HCT116 (cell line): ENCODE measurements around the gene ZNF594. TPM values are rescaled to one million over a fixed set of nuclear protein-coding genes. Genes with fewer than 3 reads are reported as not detected.

ENCODE experiments used
- ATAC-seq: fragments of 200-7000 bp; cut with Tn5 transposase; 2 replicates; pipeline ENCODE4 v1.9.1; 2020; ENCODE audit warnings: mild to moderate bottlenecking, moderate library complexity
- BruUV-seq: library from RNA; stranded (reverse); fragments of 400-500 nt; replicated peaks from 2 replicates; lab custom pipeline; 2021; lab: Mats Ljungman, UMichigan
- CTCF ChIA-PET: fragments of 300-600 bp; sonication (Branson Sonifier 250); formaldehyde crosslinking; loops from one replicate; lab custom pipeline; 2021; ENCODE audit warnings: antibody characterized with exemption; lab: Charles Lee
- POLR2A ChIA-PET: fragments of 300-600, 350-600 bp; sonication (Branson Sonifier 250); formaldehyde crosslinking; loops from one replicate; lab custom pipeline; 2021; ENCODE audit warnings: antibody characterized with exemption; lab: Charles Lee
- RAD21 ChIA-PET, 2 experiments: fragments of 300-600 bp; sonication (Branson Sonifier 250); formaldehyde crosslinking; loops; one replicate each; lab custom pipeline; 2023; ENCODE audit warnings: low total read pairs in 2 of 2; ENCODE audit not compliant: uncharacterized antibody in 2 of 2, unreplicated experiment in 2 of 2, low non-redundant PET in 1 of 2; lab: Charles Lee
- DNase-seq: peaks from one replicate; pipeline ENCODE4 v3.0.0-alpha.2; 2010; ENCODE audit warnings: low read depth, low spot score
- H2AFZ ChIP-seq: fragments of 200-600 bp; shearing (Covaris generic), sonication (generic); 2 replicates; pipeline ENCODE4 v1.6.1; 2017; ENCODE audit warnings: low read depth, mixed run types, mixed read lengths, antibody characterized with exemption, low read length; ENCODE audit not compliant: poor library complexity, severe bottlenecking
- H3K27ac ChIP-seq: 2 replicates; pipeline ENCODE4 v1.5.1; 2012; ENCODE audit warnings: low read depth, low read length
- H3K27me3 ChIP-seq: fragments of 200-600 bp; sonication (generic); 2 replicates; pipeline ENCODE4 v1.6.1; 2016; ENCODE audit warnings: mixed run types, low read length, mixed read lengths; ENCODE audit not compliant: insufficient read depth
- H3K36me3 ChIP-seq, 2 experiments: fragments of 200-500 bp in 1 of 2; fragments of 200-600 bp in 1 of 2; sonication (Bioruptor generic) in 1 of 2; sonication (generic) in 1 of 2; 2 replicates each; pipeline versions ENCODE4 v1.5.1 to v1.6.1; 2014 to 2016; ENCODE audit warnings: low read length in 2 of 2, inconsistent platforms in 1 of 2, mixed read lengths in 1 of 2, mixed run types in 1 of 2; ENCODE audit not compliant: insufficient read depth in 2 of 2, control insufficient read depth in 1 of 2
- H3K4me1 ChIP-seq, 2 experiments: fragments of 200-600 bp in 1 of 2; sonication (generic) in 1 of 2; 2 replicates each; pipeline versions ENCODE4 v1.5.1 to v1.6.1; 2012 to 2017; ENCODE audit warnings: low read length in 2 of 2, inconsistent platforms in 1 of 2, mild to moderate bottlenecking in 1 of 2, mixed read lengths in 1 of 2, mixed run types in 1 of 2, moderate library complexity in 1 of 2; ENCODE audit not compliant: insufficient read depth in 2 of 2, control insufficient read depth in 1 of 2
- H3K4me2 ChIP-seq: fragments of 200-600 bp; sonication (generic); 2 replicates; pipeline ENCODE4 v1.6.1; 2017; ENCODE audit warnings: mixed run types, low read length, mixed read lengths
- H3K4me3 ChIP-seq, 2 experiments: fragments of 200-600 bp in 1 of 2; sonication (generic) in 1 of 2; replicated peaks in 1 of 2; 2 replicates each; pipeline ENCODE4 v1.5.1; 2011 to 2016; ENCODE audit warnings: low read length in 2 of 2, control low read depth in 1 of 2, low read depth in 1 of 2, mild to moderate bottlenecking in 1 of 2, mixed read lengths in 1 of 2, mixed run types in 1 of 2
- H3K79me2 ChIP-seq: fragments of 200-600 bp; sonication (generic); 2 replicates; pipeline ENCODE4 v1.6.1; 2017; ENCODE audit warnings: mild to moderate bottlenecking, mixed run types, low read length, moderate library complexity, mixed read lengths; ENCODE audit not compliant: insufficient read depth
- H3K9ac ChIP-seq: fragments of 200-600 bp; sonication (generic); 2 replicates; pipeline ENCODE4 v1.6.1; 2016; ENCODE audit warnings: low read length, mixed read lengths
- H3K9me2 ChIP-seq: fragments of 200-600 bp; sonication (generic), shearing (Covaris generic); 2 replicates; pipeline ENCODE4 v1.6.1; 2017; ENCODE audit warnings: mixed run types, mild to moderate bottlenecking, moderate library complexity; ENCODE audit not compliant: insufficient read depth
- H3K9me3 ChIP-seq, 2 experiments: fragments of 200-500 bp in 1 of 2; fragments of 200-600 bp in 1 of 2; sonication (Bioruptor generic) in 1 of 2; sonication (generic) in 1 of 2; 2 replicates each; pipeline ENCODE4 v1.6.1; 2014 to 2017; ENCODE audit warnings: low read length in 2 of 2, mixed read lengths in 2 of 2, inconsistent platforms in 1 of 2, low read depth in 1 of 2, mild to moderate bottlenecking in 1 of 2, mixed run types in 1 of 2, moderate library complexity in 1 of 2; ENCODE audit not compliant: control insufficient read depth in 1 of 2, insufficient read depth in 1 of 2
- H4K20me1 ChIP-seq: fragments of 200-600 bp; sonication (generic), shearing (Covaris generic); 2 replicates; pipeline ENCODE4 v1.6.1; 2017; ENCODE audit warnings: mixed run types, mild to moderate bottlenecking, moderate library complexity; ENCODE audit not compliant: insufficient read depth
- CEBPB ChIP-seq: IDR thresholded peaks from 2 replicates; pipeline ENCODE4 v1.6.1; 2012; ENCODE audit warnings: low read depth
- EZH2 ChIP-seq: fragments of 200-600 bp; sonication (generic); IDR thresholded peaks from 2 replicates; pipeline ENCODE4 v1.6.1; 2017; ENCODE audit warnings: antibody characterized with exemption, mixed run types
- FOSL1 ChIP-seq: IDR thresholded peaks from 2 replicates; pipeline ENCODE4 v1.6.1; 2012; ENCODE audit warnings: low read depth
- JUND ChIP-seq: IDR thresholded peaks from 2 replicates; pipeline ENCODE4 v1.6.1; 2012
- SIN3A ChIP-seq: IDR thresholded peaks from 2 replicates; pipeline ENCODE4 v1.6.1; 2012; ENCODE audit warnings: low read depth
- SRF ChIP-seq: IDR thresholded peaks from 2 replicates; pipeline ENCODE4 v1.6.1; 2012; ENCODE audit warnings: low read depth
- ZNF274 ChIP-seq: fragments of 200-500 bp; sonication (Bioruptor generic); IDR thresholded peaks from 2 replicates; pipeline ENCODE4 v1.6.1; 2014; ENCODE audit warnings: mild to moderate bottlenecking, low read depth, low read length, inconsistent platforms
- intact Hi-C: fragments of 100-400 bp; cut with micrococcal nuclease; formaldehyde crosslinking; loops from 2 replicates; pipeline ENCODE4 v1.10.0; 2022
- total RNA-seq: library from RNA; stranded (reverse); gene quantifications from one replicate; pipeline ENCODE4 v1.2.1, GENCODE V29; 2021; ENCODE audit not compliant: unreplicated experiment

The ZNF594 gene
- total RNA-seq, 1 experiment from 2014 or later, result 8.3 TPM

- Histone ChIP-seq H3K4me1 (no peaks in the 10 kb centered on the region), H3K9me3 (peaks cover 58 to 72% of the 10 kb centered on the region in 2 experiments; a peak in 3 of 4 replicates), H3K79me2 (no peaks in the 10 kb centered on the region), H3K9me2 (no peaks in the 10 kb centered on the region), H3K4me2 (no peak overlapping the region), H3K36me3 (peaks cover 0 to 3% of the 10 kb centered on the region in 2 experiments; a peak in 1 of 4 replicates), H2AFZ (no peak overlapping the region), H3K27me3 (no peaks in the 10 kb centered on the region), H4K20me1 (no peaks in the 10 kb centered on the region), H3K4me3 (no peak overlapping the region), H3K9ac (no peak overlapping the region), H3K27ac (no peak overlapping the region)
- RAD21 ChIA-PET, result no interaction called here
- intact Hi-C loops, result no loop called here
- DNase-seq (no peak), ATAC-seq (no peak)
- CTCF ChIA-PET, result interaction anchor here (1.6 kb wide), 1 partner anchor 8 kb away, joined by 3 read pairs; the partner anchor contains the start of gene ZNF594
- POLR2A ChIA-PET, result no interaction called here
- no peak for TF ChIP-seq SIN3A
- TF ChIP-seq CEBPB, result no peak
- no peak for TF ChIP-seq FOSL1
- no peak for TF ChIP-seq JUND
- peak; percentile 64 for TF ChIP-seq ZNF274
- BruUV-seq, result no TSS peak
Observed at GRCh38 chr17:5183410-5183793, 8.3 kb downstream of the ZNF594 start.

DNA sequence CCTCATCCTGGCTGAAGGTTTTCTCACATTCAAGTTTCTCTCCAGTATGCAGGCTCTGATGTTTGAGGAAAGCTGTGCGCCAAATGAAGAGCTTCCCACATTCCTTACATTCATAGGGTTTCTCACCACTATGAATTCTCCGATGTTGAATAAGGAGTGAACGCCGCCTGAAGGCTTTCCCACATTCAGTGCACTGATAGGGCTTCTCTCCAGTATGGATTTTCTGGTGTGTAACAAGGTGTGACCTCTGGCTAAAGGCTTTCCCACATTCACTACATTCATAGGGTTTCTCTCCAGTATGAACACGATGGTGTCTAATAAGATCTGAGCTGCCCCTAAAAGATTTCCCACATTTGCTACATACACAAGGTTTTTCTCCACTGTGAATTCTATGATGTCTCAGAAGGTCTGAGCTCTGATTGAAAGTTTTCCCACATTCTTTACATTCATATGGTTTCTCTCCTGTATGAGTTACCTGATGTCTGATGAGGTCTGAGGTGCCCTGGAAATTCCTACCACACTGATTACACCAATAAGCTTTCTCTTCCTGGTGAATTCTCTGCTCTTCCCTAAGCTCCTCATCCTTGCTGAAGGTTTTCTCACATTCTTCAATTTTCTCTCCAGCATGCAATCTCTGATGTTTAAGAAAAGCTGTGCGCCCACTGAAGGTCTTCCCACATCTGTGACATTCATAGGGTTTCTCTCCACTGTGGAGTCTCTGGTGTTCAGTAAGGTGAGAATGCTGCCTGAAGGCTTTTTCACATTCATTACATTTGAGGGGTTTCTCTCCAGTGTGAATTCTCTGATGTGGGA lies 8.9 kb downstream of the ZNF594 start:
- ATAC-seq, result no peak
- ChIA-PET POLR2A (interaction anchor here (0.6 to 1.1 kb wide), 2 partner anchors 9 to 271 kb away, joined by 3 to 4 read pairs; no protein-coding TSS in a partner anchor), CTCF (interaction anchor here (1.6 kb wide), 1 partner anchor 9 kb away, joined by 3 read pairs; the partner anchor contains the start of gene ZNF594), RAD21 (no interaction called here)
- DNase-seq, result no peak
- Histone ChIP-seq H4K20me1 (no peaks in the 10 kb centered on the region), H3K79me2 (no peaks in the 10 kb centered on the region), H3K36me3 (peaks cover 0 to 3% of the 10 kb centered on the region in 2 experiments; a peak in 1 of 4 replicates), H3K27ac (no peak overlapping the region), H3K9me3 (peaks cover 58 to 68% of the 10 kb centered on the region in 2 experiments; a peak in 3 of 4 replicates), H3K4me3 (no peak overlapping the region), H3K4me2 (no peak overlapping the region), H3K9ac (no peak overlapping the region), H3K4me1 (no peaks in the 10 kb centered on the region), H3K27me3 (no peaks in the 10 kb centered on the region), H2AFZ (no peak overlapping the region), H3K9me2 (no peaks in the 10 kb centered on the region)
- TF ChIP-seq EZH2, result no peak
- TF ChIP-seq SRF, result no peak
- intact Hi-C loops, result no loop called here
- BruUV-seq, result no TSS peak
